GM10847 (cell line): ENCODE results near the gene CARNS1.

Experiments used
- POLR2A ChIP-seq: IDR thresholded peaks from 2 replicates; pipeline ENCODE4 v1.6.1; 2011; ENCODE audit not compliant: insufficient read length; ENCODE audit errors: extremely low read depth

CARNS1 gene

DNA sequence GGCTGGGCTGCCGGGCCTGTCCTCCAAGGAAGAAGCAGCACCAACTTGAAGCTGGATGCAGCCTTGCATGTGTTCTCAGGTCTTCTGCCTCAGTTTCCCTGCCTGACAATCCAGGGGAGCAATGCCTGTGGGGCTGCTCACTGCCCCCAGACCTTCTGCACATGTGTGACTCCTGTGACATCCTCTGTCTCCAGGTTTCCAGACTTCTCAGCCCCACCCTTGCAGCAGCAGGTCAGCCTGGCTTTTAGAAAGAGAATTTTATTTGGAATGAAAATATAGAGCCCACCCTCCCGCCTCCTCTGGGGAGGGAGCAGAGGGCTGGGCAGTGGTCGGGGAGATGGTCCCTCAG is 22.3 kb downstream of the CARNS1 start:
- TF ChIP-seq POLR2A = no peak

DNA sequence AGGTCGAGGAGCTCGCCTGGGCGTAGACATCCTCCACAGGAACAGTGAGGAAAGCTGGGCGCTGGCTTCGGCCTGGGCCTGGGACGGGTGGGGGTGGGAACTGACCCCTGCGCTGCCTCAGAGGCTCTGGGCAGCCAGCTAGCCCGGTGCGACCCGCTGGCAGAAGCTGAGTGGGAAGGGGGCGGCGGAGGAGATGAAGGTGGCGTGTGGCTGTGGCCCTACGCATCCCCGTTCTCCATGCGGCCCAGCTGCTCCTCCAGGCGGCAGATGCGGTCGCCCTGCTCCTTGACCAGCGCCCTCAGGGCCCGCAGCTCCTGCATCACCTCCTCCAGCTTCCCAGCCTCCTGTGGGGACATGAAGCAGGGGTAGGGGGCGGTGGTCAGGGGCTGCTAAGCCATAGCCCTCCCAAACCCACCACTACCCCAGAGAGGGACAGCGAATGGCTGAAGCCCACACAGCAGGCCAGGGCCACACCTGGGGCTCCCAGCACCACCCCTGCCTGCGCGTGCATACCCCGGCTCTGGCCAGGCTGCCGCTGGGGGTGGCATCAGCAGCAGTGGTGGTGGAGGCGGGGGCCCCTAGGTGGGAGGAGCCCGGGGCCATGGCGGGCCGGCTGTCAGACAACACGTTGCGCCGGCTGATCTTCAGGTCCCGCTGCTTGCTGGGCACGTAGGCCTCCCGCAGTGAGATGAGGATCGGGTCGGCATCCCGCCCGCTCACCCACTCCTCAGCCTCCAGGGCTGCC is 22.9 kb downstream of the CARNS1 start:
- TF ChIP-seq POLR2A = peak; percentile 34

DNA sequence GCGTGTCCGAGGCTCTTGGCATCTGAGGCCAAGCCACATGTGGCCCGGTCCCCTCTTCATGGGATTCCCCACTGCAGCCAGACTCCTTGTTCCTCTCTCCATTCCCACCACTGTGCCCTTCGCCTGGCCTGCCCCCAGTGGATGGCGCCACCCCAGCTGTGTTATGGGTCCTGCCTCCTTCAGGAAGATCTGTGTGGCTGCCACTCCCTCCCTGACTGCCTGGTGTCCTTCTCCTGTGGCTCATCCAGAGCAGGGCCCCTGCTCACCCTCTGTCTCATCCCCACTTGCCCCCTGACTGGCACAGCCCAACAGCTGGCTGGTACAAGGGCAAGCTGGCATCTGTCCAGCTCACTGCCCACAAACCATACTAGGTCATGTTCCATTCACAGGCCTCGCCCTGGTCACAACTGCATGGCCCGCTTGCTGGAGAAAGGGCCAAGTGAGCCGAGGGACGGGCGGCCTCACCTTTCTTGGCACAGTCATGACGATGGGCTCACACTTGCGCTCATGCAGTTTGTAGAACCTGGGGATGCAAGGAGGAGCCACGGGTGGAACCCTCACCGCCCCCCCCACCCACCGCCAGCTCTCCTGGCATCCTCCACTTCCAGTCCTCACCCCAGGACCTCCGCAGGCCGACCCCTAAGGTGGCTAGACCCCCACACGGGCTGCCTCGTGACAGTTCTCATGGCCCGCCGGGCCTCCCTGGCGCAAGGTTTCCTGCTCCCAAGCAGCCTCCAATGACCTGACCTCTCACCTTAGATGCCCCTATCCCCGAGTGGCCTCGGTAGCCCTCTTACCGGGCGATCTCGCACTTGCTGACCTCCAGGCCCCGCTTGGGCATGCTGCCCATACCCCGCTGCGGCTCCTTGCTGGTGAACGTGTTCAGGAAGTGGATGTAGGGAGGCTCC is 24.1 kb downstream of the CARNS1 start:
- no peak for TF ChIP-seq POLR2A

DNA sequence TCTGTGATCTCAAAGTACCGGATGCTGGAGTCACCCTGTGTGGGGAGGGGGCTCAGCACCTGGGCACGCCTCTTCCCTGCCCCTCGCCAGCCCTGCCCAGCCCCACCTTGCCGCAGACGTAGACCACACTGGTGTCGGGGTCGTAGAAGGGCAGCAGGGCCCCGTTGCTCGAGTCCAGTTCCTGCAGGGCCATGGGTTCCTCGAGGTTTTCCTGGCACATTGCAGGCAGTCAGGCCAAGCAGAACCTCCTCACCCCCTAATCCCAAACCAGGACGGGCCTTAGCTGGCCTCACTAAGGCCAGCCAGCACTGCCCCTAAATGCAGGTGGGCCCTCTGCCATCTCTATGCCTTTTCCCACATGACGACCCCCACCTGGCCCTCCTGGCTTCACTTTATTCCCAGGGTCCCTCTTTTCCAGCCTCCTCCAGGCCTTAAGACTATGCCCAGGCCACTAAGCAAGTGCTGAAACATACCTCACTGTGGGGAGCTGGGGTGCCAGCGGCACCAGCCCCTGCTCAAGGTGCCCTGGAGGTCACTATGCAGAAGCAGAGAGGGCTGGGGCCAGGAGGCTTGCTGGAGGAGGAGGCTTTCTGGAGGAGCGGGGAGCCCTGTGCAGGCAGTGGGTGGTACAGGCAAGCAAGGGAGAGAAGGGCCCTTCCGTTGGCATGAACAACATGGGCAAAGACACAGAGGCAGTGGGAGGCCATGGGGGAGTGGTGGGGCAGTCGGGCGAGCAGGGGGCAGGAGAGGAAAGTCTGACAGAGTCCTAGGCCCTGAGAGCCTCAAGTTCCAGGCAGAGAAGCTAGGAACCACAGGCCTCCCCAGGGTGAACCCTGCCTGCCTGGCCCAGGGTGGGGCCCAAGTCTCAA is 25.0 kb downstream of the CARNS1 start:
- no peak for TF ChIP-seq POLR2A

DNA sequence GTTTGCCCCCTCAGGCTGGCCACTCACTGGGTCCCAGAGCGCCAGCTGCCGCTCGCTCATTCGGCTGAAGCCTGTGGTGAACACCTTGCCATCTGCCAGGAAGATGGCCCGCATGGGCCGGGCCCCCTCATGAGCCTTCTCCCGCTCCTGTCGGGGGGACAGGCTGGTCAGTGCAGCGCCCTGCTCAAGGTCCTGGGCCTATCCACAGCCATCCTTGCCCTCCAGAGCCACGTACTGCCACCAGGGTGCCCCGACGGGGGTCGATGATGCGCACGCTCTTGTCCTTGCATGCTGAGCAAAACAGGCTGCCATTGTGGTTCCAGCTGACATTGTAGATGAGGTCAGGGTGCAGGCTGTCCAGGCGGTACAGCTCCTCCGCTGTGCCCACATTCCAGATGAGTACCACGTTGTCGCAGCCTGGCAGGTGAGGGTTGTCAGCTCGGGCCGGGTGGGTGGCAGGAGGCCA is 25.7 kb downstream of the CARNS1 start:
- no peak for TF ChIP-seq POLR2A

DNA sequence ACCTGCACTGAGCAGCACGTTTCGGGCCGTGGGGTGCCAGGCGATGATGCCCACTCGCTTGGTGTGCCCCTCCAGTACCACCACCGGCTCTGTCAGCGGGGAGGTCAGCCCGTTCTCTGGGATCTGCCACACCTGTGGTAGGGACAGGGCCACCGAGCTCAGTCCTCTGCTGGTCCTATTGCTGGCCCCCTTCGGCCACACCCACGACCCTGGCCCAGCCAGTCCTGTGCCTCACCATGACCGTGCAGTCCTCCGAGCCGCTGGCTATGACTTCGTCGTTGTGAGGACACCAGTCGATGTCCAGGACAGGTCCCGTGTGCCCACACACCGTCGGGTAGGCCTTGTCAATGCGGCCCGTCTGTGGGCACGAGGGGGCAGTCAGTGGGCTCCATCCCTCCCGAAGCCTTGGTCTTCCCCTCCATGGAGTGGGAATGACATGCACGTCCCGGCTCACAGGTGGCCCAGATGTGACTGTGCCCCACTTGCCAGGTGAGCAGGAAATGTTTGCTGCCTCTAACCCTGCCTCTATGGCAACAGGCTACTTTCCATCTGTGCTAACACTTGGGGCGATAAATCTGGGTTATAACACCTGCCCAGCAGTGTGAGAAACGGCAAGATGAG is 26.4 kb downstream of the CARNS1 start:
- no peak for TF ChIP-seq POLR2A

DNA sequence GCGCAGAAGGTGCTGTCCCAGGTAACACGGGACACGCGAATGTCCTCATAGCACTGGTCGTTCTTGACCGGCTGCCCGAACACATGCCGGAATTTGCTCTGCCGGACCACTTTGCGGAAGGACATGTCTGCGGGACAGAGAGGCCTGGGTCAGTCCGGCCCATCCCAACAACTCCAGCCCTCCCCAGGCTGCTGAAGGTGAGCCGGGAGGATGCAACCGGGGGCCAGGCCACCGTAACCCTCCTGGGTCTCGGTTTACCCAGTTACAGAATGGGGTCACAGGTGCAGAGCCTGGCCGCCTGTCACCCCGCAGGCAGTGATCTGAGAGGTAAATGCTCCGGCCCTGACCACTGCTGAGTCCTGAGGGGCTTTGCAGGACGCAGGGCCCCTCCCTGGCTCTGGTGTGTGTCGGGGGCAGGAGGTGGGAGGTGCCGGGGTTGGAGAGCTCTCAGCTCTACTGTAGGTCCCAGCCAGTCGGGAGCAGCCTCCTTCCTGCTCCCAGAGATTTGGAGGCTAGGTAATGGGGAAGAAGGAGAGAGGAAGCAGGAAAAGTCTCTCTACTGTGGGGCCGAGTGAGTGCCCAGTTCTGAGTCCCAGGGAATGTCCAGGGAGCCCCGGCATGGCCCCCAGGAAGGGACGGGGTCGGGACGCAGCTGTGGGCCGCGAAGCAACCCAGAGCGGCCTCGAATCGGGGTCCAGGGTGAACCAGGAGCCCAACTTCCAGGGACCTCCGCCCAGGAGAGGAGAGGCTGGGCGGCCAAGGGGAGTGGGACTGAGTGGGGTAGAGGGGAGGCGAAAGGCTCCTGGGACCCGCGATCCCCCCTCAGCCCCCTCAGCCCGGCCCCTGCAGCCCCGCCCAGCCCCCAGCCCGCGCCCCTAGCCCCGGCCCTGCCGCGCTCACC is 27.3 kb downstream of the CARNS1 start:
- TF ChIP-seq POLR2A = peak; percentile 19

DNA sequence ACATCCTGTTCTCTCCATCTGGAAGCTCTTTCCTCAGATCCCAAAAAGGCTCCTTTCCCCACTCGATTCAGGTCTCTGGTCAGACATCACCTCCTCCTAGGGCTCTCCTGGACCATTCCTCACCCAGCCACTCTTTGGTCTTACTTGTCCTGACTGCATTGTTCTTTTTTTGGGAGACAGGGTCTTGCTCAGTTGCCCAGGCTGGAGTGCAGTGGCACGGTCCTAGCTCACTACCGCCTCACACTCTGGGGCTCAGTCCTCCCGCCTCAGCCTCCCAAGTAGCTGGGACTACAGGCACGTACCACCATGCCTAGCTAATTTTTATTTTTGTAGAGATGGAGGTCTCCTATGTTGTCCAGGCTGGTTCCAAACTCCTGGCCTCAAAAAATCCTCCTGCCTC is 30.0 kb downstream of the CARNS1 start:
- no peak for TF ChIP-seq POLR2A

DNA sequence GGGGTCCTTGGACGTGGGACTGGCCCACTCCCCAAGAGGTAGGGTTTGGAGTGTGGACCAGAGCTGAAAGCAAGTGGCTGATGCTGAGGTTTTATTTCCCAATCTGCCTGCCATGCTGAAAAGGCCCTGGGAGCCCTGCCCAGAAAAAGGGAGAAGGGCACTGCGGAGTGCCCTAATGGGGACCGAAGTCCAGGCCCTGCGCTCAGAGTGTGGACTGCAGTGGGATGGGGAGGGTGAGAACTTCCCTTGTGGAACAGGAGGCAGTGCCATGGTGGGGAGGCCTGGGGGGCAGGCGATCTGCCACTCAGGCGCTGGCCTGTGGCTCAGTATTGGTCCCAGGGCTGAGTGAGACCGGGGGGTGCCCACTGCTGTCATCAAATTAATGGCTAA is 32.7 kb downstream of the CARNS1 start:
- no peak for TF ChIP-seq POLR2A

DNA sequence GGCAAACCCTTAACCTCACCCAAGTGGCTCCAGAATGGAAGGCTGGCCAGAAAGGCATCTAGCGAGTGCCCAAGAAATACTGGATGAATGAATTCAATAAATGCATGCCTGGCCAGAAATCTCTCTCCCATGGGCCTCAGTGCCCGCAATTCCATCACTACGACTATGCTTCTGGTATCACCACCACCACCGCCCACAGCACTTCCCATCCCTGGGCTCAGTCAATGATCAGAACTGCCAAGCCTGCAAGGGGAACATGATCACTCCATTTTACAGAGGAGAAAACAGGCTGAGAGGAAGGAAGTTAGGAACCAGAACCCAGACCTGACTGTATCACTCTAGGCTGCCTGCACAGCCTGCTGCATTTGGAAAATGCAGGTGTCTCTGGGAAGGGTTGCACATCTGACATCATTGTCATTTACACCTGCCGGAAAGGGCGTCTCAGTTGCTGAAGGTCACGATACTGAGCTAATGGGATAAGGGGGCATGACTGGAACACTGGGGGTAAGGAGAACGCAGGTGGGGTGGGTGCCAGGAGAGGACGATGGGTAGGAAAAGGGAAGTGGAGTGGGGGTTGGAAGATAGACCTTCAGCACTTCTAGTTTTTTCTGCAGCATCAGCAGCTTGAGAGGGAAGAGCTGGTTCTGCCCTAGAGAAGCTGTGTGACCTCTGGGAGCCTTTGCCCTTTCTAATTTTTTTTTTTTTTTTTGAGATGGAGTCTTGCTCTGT is 33.8 kb downstream of the CARNS1 start:
- no peak for TF ChIP-seq POLR2A

DNA sequence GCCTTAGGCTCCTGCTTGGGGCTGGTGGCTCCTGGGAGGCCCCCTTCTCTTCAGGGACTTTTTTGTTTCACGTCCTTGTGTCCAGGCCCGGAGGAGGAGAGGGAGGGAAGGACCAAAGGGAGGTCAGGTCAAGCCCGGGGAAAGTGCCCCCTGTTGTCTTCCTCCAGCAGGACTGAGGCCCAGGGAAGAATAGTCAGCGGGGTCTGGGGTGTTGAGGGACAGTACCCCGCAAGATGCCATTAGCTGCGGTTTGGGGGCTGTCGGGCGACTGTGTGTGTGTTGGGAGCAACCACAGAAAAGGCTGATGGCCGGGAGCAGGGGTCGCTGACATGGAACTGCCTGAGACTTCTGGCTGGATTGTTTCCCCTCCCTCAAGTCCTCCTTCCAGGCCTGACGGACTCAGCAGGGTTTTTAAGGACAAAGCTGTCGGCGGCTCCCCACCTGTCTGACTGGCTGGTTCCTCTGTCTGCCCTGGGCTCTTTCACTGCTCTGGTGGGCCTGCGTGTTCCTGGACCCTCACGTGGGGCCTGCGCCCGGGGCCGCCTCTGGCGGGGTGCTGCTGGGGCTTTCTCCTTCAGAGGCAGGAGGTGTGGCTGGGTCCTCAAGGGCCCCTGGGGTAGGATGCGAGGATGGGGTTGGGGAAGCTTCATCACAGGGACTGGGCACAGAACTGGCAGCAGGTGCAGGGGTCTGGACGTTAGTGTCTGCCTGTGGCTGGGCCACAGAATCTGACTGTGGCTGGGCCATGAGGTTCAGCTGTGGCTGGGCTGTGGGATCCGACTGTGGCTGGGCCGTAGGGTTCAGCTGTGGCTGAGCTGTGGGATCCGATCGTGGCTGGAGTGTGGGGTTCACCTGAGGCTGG is 35.5 kb downstream of the CARNS1 start:
- no peak for TF ChIP-seq POLR2A

DNA sequence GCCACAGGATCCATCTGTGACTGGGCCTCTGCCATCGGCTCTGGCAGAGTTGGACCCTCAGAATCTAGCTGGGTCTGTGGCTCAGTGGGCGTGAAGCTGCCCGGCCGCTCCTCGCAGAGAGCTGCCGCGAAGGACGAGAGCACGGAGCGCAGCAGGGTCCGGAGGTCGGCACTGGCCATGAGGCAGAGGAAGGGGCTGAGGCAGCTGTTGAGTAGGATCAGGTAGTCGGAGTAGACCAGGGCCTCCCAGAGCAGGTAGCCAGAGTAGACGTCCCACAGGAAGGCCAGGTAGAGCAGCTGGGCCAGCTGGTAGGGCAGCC is 36.1 kb downstream of the CARNS1 start:
- no peak for TF ChIP-seq POLR2A
